ENCODE results near the gene PPP1R2C. TPM values are rescaled to one million over a fixed set of nuclear protein-coding genes. Genes with fewer than 3 reads are reported as not detected.

The PPP1R2C gene
- not detected for total RNA-seq

DNA sequence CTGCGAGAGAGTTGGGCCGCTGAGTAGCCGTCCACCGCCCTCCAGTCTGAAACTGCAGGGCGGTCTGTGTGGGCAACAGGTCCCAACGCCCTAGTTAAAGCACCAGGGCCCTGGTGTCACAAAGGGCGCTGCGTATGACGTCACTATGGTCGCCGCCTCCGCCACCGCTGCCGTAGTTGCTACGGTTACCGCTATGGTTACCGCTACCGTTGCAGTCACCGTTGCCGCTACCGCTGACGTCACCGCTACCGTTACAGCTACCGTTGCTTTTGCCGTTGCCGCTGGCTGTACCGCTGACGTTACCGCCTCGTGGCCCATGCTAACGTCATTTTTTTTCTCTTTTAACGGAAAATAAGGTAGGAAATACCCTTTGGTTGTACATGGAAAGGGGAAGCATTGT is at the start of gene PPP1R2C:
Gene PPP1R2C (minus strand): TSS at position 68 of the 400 bp plus-strand sequence. CDS start 84 bp downstream, outside the sequence.

